Smooth muscle cell (in vitro differentiated cells): ENCODE results near the gene HS6ST1. TPM values are rescaled to one million over a fixed set of nuclear protein-coding genes. Genes with fewer than 3 reads are reported as not detected.
A peak's percentile ranks its signal among the peaks of the same experiment; 100 is the strongest.
"Not testable (repeated sequence)": the region's sequence is repeated elsewhere in the genome, so short reads cannot be mapped to it uniquely, and the experiment has no call there.

ENCODE experiments used
- DNase-seq: peaks from one replicate; lab custom pipeline; 2025; ENCODE audit not compliant: unreplicated experiment; lab: John Stamatoyannopoulos, UW
- H2AFZ ChIP-seq: fragments of 200-600 bp; sonication (generic); 2 replicates; pipeline ENCODE4 v1.6.0; 2016; ENCODE audit warnings: antibody characterized with exemption, low read depth, mild to moderate bottlenecking
- H3F3A ChIP-seq: fragments of 200-600 bp; sonication (generic); 2 replicates; pipeline ENCODE4 v1.6.0; 2017; ENCODE audit warnings: antibody characterized with exemption, low read depth
- H3K27ac ChIP-seq: fragments of 200-600 bp; sonication (generic); 2 replicates; pipeline ENCODE4 v1.5.1; 2016; ENCODE audit warnings: low read depth, mild to moderate bottlenecking
- H3K27me3 ChIP-seq: fragments of 200-600 bp; sonication (generic); 2 replicates; pipeline ENCODE4 v1.6.1; 2016; ENCODE audit warnings: low read depth, mild to moderate bottlenecking
- H3K36me3 ChIP-seq: fragments of 200-600 bp; sonication (generic); 2 replicates; pipeline ENCODE4 v1.5.1; 2016; ENCODE audit warnings: low read depth
- H3K4me1 ChIP-seq: fragments of 200-600 bp; sonication (generic); 2 replicates; pipeline ENCODE4 v1.5.1; 2016; ENCODE audit warnings: low read depth
- H3K4me2 ChIP-seq: fragments of 200-600 bp; sonication (generic); 2 replicates; pipeline ENCODE4 v1.6.0; 2016; ENCODE audit warnings: mild to moderate bottlenecking
- H3K4me3 ChIP-seq: fragments of 200-600 bp; sonication (generic); 2 replicates; pipeline ENCODE4 v1.5.1; 2016; ENCODE audit warnings: mild to moderate bottlenecking
- H3K79me2 ChIP-seq: fragments of 200-600 bp; sonication (generic); 2 replicates; pipeline ENCODE4 v1.6.0; 2016; ENCODE audit warnings: low read depth, mild to moderate bottlenecking
- H3K9ac ChIP-seq: fragments of 200-600 bp; sonication (generic); 2 replicates; pipeline ENCODE4 v1.6.0; 2016; ENCODE audit warnings: low read depth
- H3K9me3 ChIP-seq: fragments of 200-600 bp; sonication (generic); replicated peaks from 2 replicates; pipeline ENCODE4 v1.5.1; 2016; ENCODE audit warnings: low read depth
- H4K20me1 ChIP-seq: fragments of 200-600 bp; sonication (generic); 2 replicates; pipeline ENCODE4 v1.6.0; 2016; ENCODE audit warnings: low read depth
- whole genome bisulfite sequencing: methylation state at CpG from one replicate; pipeline ENCODE4 v1.1.7; 2016; ENCODE audit warnings: low lambda C conversion rate; 5-methylcytosine and 5-hydroxymethylcytosine counted together
- polyA plus RNA-seq: library from polyadenylated mRNA; unstranded; fragments of >200 nt; fragmentation: Nextera tagmentation; extraction: Ambion mirVana; gene quantifications from 2 replicates; pipeline ENCODE4 v1.2.1, GENCODE V29; 2016
- total RNA-seq: library from RNA; depleted of rRNA; stranded (reverse); fragments of >200 nt; gene quantifications from 2 replicates; pipeline ENCODE4 v1.2.3, GENCODE V29; 2014
- TF ChIP-seq, protein P1 (sequence below): fragments of 200-600 bp; sonication (generic); IDR thresholded peaks from 2 replicates; pipeline ENCODE4 v1.5.1; 2017; ENCODE audit warnings: borderline replicate concordance, mild to moderate bottlenecking, antibody characterized with exemption; ENCODE audit not compliant: insufficient read depth, poor library complexity, severe bottlenecking

HS6ST1 gene
- total and polyA plus RNA-seq, 2 experiments from 2014 or later, result 9.3 to 13.0 TPM

DNA sequence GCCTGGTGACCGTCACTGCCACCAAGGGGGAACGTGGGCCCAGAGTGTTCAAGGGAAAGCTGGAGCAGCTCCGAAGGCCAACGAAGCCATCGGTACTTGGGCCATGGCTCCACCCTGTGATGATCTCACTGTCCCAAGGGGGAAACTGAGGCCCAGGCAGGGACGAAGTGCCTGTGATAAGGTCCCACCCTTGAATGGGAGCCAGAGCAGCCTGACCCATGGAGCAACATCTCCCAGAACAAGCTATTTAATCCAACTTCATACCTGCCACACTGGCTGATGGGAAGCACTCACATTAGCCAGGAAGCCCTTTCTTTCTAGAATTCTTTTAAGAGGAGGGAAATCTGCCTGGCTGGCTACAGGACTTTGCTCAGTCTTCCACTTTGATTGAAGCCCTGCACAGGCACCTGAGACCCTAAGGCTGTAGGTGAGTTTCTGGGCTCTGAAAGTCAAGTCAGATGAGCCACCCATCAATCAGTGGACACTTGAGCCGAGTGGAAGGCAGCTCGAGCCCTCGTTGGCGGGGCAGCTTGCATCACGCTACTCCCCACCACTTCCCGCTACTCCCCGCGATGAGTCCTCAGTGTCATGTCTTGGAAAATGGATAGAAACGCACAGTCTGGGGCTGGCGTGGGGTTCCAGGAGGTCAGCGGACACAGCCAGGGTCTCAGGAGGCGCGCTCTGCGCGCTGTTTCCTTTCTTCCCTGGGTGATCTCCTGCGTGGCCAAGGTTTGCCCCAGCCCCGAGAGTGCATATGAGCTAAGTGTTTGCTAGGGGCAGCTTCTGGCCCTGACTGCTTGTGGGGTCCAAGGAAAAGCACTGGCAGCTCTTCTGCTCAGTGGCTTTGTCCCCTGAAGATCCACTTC is 2.5 kb upstream of the HS6ST1 start:
- H4K20me1 ChIP-seq, result peaks cover 18% of the 10 kb centered on the region
- H3K27me3 ChIP-seq, result no peaks in the 10 kb centered on the region
- 66% methylated on average over 23 of the region's 23 CpGs for WGBS
- peaks cover 26% of the 10 kb centered on the region for H3K4me1 ChIP-seq
- TF ChIP-seq, protein P1, sequence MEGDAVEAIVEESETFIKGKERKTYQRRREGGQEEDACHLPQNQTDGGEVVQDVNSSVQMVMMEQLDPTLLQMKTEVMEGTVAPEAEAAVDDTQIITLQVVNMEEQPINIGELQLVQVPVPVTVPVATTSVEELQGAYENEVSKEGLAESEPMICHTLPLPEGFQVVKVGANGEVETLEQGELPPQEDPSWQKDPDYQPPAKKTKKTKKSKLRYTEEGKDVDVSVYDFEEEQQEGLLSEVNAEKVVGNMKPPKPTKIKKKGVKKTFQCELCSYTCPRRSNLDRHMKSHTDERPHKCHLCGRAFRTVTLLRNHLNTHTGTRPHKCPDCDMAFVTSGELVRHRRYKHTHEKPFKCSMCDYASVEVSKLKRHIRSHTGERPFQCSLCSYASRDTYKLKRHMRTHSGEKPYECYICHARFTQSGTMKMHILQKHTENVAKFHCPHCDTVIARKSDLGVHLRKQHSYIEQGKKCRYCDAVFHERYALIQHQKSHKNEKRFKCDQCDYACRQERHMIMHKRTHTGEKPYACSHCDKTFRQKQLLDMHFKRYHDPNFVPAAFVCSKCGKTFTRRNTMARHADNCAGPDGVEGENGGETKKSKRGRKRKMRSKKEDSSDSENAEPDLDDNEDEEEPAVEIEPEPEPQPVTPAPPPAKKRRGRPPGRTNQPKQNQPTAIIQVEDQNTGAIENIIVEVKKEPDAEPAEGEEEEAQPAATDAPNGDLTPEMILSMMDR, result no peak
- DNase-seq, result no peak
- peak overlapping the region; percentile 97 for H3K4me2 ChIP-seq
- H3K9me3 ChIP-seq, result no peaks in the 10 kb centered on the region
- no peaks in the 10 kb centered on the region for H3K36me3 ChIP-seq
- no peak overlapping the region for H3K9ac ChIP-seq
- peak overlapping the region; percentile 68 for H3K4me3 ChIP-seq
- peaks cover 17% of the 10 kb centered on the region for H3K79me2 ChIP-seq
- H3K27ac ChIP-seq, result no peak overlapping the region
- peak overlapping the region; percentile 66 for H2AFZ ChIP-seq
- H3F3A ChIP-seq, result no peaks in the 10 kb centered on the region

- no peak overlapping the region for H3K27ac ChIP-seq
- H3F3A ChIP-seq, result no peaks in the 10 kb centered on the region
- H3K9ac ChIP-seq, result no peak overlapping the region
- WGBS, result 84% methylated on average over 11 of the region's 11 CpGs
- H3K36me3 ChIP-seq, result no peaks in the 10 kb centered on the region
- no peak overlapping the region for H3K4me3 ChIP-seq
- H2AFZ ChIP-seq, result no peak overlapping the region
- peaks cover 24% of the 10 kb centered on the region for H3K79me2 ChIP-seq
- no peak for DNase-seq
- no peak overlapping the region for H3K4me2 ChIP-seq
- TF ChIP-seq, protein P1, result no peak
- H4K20me1 ChIP-seq, result peaks cover 25% of the 10 kb centered on the region
- peaks cover 28% of the 10 kb centered on the region for H3K4me1 ChIP-seq
- no peaks in the 10 kb centered on the region for H3K27me3 ChIP-seq
- no peaks in the 10 kb centered on the region for H3K9me3 ChIP-seq
Observed at GRCh38 chr2:128320192-128320905, 1.7 kb upstream of the HS6ST1 start.

DNA sequence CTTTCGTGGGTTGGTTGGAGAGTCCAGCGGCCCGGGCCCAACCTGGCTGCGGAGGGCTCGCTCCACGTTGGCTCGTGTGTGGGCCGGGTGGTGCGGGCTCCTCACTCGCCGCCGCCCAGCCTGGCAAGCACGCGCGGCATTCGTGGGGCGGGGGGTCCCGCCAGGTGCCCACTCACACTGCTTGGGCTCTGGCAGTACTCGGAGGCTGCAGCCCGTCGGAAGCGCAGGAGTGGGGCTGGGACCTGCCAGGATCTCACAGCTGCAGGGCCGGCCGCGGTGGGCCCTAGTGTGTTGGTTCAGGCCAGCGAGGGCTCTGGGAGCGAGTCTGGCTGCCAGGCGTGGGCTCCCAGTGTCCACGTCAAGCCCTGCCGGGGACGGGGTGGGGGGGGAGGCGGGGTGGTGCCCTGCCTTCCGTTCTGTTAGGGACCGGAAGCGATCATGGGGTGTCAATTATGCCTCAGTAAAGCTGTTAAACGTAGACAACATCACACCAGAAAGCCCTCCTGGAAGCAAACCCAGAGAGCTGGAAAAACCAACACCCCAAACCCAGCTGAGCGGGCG is 1.0 kb upstream of the HS6ST1 start:
- 79% methylated on average over 32 of the region's 38 CpGs for WGBS
- H3K36me3 ChIP-seq, result no peaks in the 10 kb centered on the region
- no peak overlapping the region for H2AFZ ChIP-seq
- peak overlapping the region; percentile 81 for H3K4me3 ChIP-seq
- peaks cover 28% of the 10 kb centered on the region for H3K4me1 ChIP-seq
- peaks cover 26% of the 10 kb centered on the region for H3K79me2 ChIP-seq
- peaks cover 32% of the 10 kb centered on the region for H4K20me1 ChIP-seq
- no peak for DNase-seq
- H3K27me3 ChIP-seq, result no peaks in the 10 kb centered on the region
- H3K27ac ChIP-seq, result no peak overlapping the region
- no peaks in the 10 kb centered on the region for H3K9me3 ChIP-seq
- TF ChIP-seq, protein P1, result no peak
- no peaks in the 10 kb centered on the region for H3F3A ChIP-seq
- no peak overlapping the region for H3K9ac ChIP-seq
- H3K4me2 ChIP-seq, result peak overlapping the region; percentile 99

GRCh38 chr2:128318245-128318644 is 423 bp downstream of the HS6ST1 start:
- H3K27ac ChIP-seq, H3K36me3 ChIP-seq, H3K9me3 ChIP-seq, H2AFZ ChIP-seq, H3F3A ChIP-seq, H3K27me3 ChIP-seq, DNase-seq, H3K4me2 ChIP-seq, H3K9ac ChIP-seq: not testable (repeated sequence)
- H3K4me1 ChIP-seq, result peaks cover 28% of the 10 kb centered on the region
- H3K79me2 ChIP-seq, result peaks cover 30% of the 10 kb centered on the region
- peaks cover 46% of the 10 kb centered on the region for H4K20me1 ChIP-seq
- no CpG with 5 or more reads among the region's 55 CpGs for WGBS
- H3K4me3 ChIP-seq, result peak overlapping the region; percentile 85

DNA sequence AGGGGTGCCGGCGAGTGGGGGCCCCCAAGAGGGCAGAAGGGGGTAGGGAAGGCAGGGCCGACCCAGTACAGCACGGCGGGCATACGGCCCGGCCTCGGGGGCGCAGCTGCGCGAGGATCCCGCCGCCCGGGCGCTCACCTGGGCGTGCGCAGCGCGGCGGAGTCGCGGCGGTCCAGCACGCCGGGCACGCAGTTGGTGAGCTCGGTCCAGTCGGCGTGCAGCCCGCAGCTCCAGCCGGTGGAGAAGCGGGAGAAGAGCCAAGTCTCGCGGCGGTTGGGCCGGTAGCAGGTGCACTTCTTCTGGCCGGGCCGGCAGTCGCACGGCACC is 806 bp downstream of the HS6ST1 start:
- 3% methylated on average over 25 of the region's 40 CpGs for WGBS
- Histone ChIP-seq H4K20me1 (peaks cover 50% of the 10 kb centered on the region), H3K9ac (peak overlapping the region; percentile 29), H3K79me2 (peaks cover 33% of the 10 kb centered on the region), H3K4me2 (peak overlapping the region; percentile 100), H3K4me1 (peaks cover 28% of the 10 kb centered on the region), H3K4me3 (peak overlapping the region; percentile 85)
- H3K27me3 ChIP-seq, DNase-seq, H2AFZ ChIP-seq, H3K36me3 ChIP-seq, H3K9me3 ChIP-seq, H3K27ac ChIP-seq, H3F3A ChIP-seq: not testable (repeated sequence)
